Measurements from ENCODE around the gene XRCC4.
"Not testable (repeated sequence)": the region's sequence is repeated elsewhere in the genome, so short reads cannot be mapped to it uniquely, and the experiment has no call there.

The XRCC4 gene

DNA sequence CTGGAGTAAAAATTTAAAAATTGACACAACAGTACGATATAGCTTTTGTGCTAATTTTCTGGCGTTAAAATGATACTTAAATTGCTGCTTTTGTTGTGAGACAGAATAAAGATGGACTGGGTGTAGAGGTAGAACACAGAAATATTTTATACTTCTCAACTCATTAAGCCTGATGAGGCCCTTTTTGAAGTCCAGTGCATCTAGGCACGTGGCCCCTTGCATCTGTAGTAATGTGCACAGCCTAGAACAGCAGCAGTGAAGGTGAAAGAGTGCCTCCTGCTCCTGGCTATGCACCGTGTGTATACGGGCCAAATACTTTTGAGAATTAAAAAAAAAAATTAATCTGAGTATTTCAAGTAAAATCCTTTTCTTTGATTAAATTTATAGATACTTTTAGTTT lies 115.6 kb downstream of the XRCC4 start:
- DNase-seq = no peak

DNA sequence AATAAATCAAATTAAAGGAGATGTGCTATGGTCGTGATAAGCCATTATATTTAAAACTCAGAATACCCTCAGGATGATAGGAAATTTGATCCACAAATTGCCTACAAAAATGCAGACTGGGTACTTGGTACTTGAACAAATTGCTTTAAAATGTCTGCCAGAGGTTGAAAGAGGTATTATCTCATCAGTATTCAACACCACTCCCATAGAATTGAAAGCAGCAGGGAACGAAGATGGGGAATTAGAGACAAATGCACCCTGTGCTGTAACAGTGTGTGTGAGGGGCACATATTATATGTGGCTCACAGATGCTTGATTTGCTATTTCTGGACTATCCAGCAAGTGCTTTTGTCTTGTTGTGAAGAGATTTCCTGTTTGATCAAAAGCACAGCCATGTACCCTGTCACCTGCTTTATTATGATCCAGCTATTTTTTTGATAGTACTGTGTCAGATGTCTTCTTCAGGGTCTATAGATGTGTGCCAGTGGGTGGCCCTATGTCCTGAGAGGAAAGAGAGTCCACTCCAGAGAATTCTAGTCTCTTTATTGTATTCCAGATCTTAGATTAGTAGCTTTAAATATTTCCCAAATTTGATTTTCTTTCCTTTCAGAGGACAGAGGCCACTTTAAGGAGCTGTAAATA lies 120.1 kb downstream of the XRCC4 start:
- DNase-seq = peak; percentile 55

- no peak for DNase-seq
Observed at GRCh38 chr5:83199126-83199525, 121.8 kb downstream of the XRCC4 start.

DNA sequence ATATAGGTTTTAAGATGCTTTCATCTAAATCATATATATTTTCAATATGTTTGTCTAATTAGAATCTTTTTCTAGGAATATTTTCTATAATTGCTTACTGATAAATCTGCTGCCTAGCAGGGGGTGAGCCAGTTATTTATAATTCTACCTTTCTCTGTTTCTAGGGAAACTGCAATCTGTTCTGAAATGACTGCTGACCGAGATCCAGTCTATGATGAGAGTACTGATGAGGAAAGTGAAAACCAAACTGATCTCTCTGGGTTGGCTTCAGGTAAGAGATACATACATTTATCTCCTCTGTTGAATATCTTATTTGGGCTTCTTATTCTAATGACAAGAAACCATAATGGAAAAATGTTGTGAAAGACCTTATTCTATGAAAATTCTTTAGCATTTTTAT lies 127.3 kb downstream of the XRCC4 start:
- DNase-seq = no peak

DNA sequence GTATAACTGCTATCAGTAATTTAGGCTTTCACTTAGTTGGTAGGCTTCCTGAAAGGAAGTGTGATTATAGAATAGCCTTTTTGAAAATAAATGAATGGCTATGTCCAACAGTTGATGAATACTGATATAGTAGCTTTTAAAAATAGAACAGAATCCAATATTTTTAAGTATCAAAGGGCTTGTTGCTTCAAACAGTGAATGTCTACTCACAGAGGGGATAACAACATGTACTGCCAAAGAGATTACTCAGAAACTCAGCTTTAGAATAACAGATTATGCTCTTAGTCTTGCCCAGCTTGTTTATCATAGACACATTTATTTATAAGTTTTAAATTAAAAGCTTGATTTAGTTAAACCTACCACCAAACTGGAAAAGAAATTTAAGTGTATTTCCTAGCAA lies 132.6 kb downstream of the XRCC4 start:
- DNase-seq = no peak

DNA sequence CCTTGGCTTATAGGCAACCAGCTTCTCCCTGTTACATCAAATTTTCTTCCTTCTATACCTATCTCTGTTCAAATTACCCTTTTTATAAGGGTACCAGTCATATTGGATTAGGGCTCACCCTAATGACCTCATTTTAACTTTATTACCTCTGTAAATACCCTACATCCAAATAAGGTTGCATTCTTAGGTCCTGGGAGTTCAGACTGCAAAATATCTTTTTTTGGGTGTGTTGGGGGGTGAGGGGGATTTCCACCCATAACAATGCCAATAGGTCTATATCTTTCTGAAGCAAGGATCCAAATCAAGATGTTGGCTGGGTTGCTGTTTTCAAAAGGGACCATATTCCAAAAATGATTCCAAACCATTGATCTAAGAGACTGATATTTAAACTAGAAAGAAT lies 141.7 kb downstream of the XRCC4 start:
- no peak for DNase-seq

GRCh38 chr5:83219495-83219894 lies 142.1 kb downstream of the XRCC4 start:
- DNase-seq = no peak

GRCh38 chr5:83220331-83220730 lies 143.0 kb downstream of the XRCC4 start:
- peak; percentile 2 for DNase-seq

DNA sequence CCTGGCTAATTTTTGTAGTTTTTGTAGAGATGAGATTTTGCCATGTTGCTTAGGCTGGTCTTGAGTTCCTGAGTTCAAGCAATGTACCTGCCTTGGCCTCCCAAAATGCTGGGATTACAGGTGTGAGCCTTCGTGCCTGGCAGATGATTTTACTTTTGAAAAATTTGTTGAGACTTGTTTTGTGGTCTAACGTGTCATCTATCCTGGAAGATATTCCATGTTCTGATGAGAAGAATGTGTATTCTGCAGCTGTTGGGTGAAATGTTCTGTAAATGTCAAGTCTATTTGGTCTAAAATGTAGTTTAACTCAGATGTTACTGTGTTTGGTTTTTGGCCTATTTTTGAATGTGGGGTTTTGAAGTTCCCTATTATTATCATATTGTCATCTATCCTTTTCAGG lies 145.6 kb downstream of the XRCC4 start:
- DNase-seq = no peak

GRCh38 chr5:83227611-83228010 lies 150.3 kb downstream of the XRCC4 start:
- no peak for DNase-seq

DNA sequence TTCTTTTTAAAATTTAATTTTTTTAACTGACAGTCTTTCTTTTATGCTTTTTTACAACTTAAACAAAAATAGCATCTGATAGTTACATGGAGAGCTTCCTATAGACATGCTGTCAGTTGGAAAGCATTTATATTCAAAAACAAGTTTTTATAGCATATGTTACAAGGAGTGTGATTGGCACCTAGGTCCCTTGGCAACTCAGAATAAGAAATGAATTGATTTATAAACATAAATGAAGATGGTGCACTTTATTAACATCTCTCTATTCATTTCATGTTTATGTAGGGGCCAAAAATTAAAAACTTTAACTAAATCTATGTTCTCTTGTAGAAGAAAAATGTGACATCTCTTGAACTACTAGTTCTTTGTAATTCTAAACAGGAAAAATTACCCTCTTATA lies 153.2 kb downstream of the XRCC4 start:
- no peak for DNase-seq

DNA sequence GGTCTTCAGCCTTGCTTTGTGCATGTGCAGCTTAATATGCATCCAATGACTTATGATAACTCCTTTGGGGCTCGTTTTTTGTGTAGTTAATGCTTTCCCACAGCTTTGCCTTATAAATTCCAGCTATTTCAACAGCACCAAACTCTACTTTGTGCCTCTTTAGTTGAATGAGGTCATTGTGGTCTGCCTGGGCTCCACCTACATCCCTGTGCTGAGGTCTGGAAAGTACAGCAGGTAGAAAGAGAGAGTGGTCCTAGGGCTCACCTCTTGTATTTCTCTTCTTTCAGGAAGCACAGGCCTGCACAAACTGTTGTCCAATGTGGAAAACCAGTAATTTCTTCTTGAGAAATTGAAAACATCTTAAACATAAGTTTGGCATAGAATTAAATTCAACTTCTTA lies 167.2 kb downstream of the XRCC4 start:
- DNase-seq = no peak

GRCh38 chr5:83245037-83245436 lies 167.7 kb downstream of the XRCC4 start:
- no peak for DNase-seq

GRCh38 chr5:83246071-83246470 lies 168.7 kb downstream of the XRCC4 start:
- DNase-seq = no peak

- no peak for DNase-seq
Observed at GRCh38 chr5:83249156-83249555, 171.8 kb downstream of the XRCC4 start.

- no peak for DNase-seq
Observed at GRCh38 chr5:83251849-83252248, 174.5 kb downstream of the XRCC4 start.

GRCh38 chr5:83253720-83254119 lies 176.4 kb downstream of the XRCC4 start:
- no peak for DNase-seq

- no peak for DNase-seq
Observed at GRCh38 chr5:83255268-83255667, 177.9 kb downstream of the XRCC4 start.

GRCh38 chr5:83256091-83256780 lies 178.9 kb downstream of the XRCC4 start:
- no peak for DNase-seq

DNA sequence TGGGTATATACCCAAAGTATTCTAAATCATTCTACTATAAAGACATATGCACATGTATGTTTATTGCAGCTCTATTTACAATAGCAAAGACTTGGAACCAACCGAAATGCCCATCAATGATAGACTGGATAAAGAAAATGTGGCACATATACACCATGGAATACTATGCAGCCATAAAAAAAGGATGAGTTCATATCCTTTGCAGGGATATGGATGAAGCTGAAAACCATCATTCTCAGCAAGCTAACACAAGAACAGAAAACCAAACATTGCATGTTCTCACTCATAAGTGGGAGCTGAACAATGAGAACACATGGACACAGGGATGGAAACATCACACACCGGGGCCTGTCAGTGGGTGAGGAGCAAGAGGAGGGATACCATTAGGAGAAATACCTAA lies 180.3 kb downstream of the XRCC4 start:
- not testable (repeated sequence) for DNase-seq

DNA sequence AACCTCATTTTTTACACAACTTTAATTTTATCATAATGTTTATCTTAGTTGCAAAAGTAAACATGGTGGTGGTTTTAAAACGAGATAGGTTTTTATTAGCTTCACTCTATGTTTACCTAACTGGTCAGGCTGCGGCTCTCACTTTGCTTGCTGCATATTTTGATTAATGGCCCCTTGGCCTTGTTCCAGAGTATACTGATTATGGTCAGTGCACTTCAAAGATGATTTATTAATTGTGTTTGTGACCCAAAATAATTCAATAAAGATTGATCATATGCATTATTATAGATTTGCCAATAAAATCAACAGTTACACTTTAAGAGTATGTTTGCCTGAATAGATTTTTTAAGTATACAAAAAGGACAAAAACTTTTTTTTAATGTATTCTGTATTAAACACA lies 188.0 kb downstream of the XRCC4 start:
- DNase-seq = peak; percentile 89

DNA sequence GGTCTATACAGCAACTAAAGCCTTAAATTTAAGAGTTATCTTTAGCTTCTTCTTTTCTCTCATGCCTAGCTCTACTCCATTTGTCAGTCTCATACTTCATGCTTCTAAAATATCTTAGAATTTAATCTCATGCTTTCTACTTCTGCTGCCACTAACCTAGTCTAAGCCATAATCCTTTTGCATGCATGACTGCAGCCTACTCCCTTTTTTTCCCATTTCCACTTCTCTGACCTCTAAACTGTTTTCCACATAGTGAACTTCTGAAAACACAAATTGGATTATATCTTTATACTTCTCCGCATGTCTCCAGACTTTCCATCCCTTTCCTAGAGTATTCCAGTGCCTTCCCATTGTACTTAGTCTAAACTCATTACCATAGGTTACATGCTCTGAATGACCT lies 193.0 kb downstream of the XRCC4 start:
- no peak for DNase-seq

DNA sequence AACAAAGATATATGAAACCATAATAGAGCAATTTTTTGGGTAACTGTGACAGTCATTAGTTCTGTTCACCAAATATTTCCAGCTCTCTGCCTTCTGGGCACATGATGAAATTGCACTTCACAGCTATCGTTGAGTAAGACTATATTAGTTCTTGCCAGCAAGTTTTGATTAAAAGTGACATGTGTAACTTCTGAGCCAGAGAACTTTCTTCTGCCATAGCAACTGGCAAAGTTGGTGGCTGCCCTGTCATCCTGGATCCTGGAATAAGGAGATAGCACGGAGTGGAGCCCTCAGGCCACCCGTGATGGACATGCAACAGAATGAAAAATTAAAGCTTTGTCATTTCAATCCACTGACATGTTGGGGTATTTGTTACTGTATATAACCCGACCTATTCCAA lies 199.8 kb downstream of the XRCC4 start:
- DNase-seq = no peak

- no peak for DNase-seq
Observed at GRCh38 chr5:83277953-83278352, 200.6 kb downstream of the XRCC4 start.

GRCh38 chr5:83281176-83281575 lies 203.8 kb downstream of the XRCC4 start:
- DNase-seq = no peak

Data from COR-L47 (cell line).